Mesenchymal stem cell (in vitro differentiated cells and primary cell): ENCODE data around the gene HNRNPM. TPM values are rescaled to one million over a fixed set of nuclear protein-coding genes. Genes with fewer than 3 reads are reported as not detected.

Experiments
- DNase-seq: peaks from one replicate; pipeline ENCODE4 v3.0.0-alpha.2; 2013
- H2AFZ ChIP-seq: one replicate; pipeline ENCODE4 v1.6.1; 2013; ENCODE audit warnings: low read depth, mild to moderate bottlenecking, control low read depth, inconsistent platforms, low read length, moderate library complexity
- H2AK5ac ChIP-seq: 2 replicates; pipeline ENCODE4 v1.6.1; 2013; ENCODE audit warnings: low read length, moderate library complexity, mild to moderate bottlenecking, inconsistent platforms; ENCODE audit not compliant: severe bottlenecking
- H2BK120ac ChIP-seq: one replicate; pipeline ENCODE4 v1.6.1; 2013; ENCODE audit warnings: low read depth, mild to moderate bottlenecking, inconsistent platforms, low read length, moderate library complexity
- H2BK12ac ChIP-seq, 2 experiments: one replicate each; pipeline ENCODE4 v1.6.1; 2013; ENCODE audit warnings: inconsistent platforms in 2 of 2, low read length in 2 of 2, mild to moderate bottlenecking in 2 of 2, moderate library complexity in 2 of 2, control low read depth in 1 of 2
- H2BK15ac ChIP-seq: one replicate; pipeline ENCODE4 v1.6.1; 2013; ENCODE audit warnings: mild to moderate bottlenecking, low read depth, inconsistent platforms; ENCODE audit not compliant: poor library complexity, severe bottlenecking
- H2BK5ac ChIP-seq: 2 replicates; pipeline ENCODE4 v1.6.1; 2013; ENCODE audit warnings: low read depth, mild to moderate bottlenecking, low read length, control low read depth, inconsistent platforms; ENCODE audit not compliant: poor library complexity, severe bottlenecking
- H3K14ac ChIP-seq, 2 experiments: one replicate each; pipeline ENCODE4 v1.6.1; 2013; ENCODE audit warnings: inconsistent platforms in 2 of 2, low read length in 2 of 2, control low read depth in 1 of 2, mild to moderate bottlenecking in 1 of 2, moderate library complexity in 1 of 2
- H3K18ac ChIP-seq, 2 experiments: one replicate each; pipeline ENCODE4 v1.6.1; 2013; ENCODE audit warnings: inconsistent platforms in 2 of 2, low read length in 2 of 2, control low read depth in 1 of 2, low read depth in 1 of 2, mild to moderate bottlenecking in 1 of 2
- H3K23ac ChIP-seq, 2 experiments: one replicate each; pipeline ENCODE4 v1.6.1; 2013; ENCODE audit warnings: inconsistent platforms in 2 of 2, low read length in 2 of 2, mild to moderate bottlenecking in 2 of 2, moderate library complexity in 2 of 2, control low read depth in 1 of 2
- H3K27ac ChIP-seq: 2 replicates; pipeline ENCODE4 v1.5.1; 2013; ENCODE audit warnings: mild to moderate bottlenecking, moderate library complexity, low read length, control low read depth, inconsistent platforms; ENCODE audit not compliant: poor library complexity, severe bottlenecking
- H3K27me3 ChIP-seq, 2 experiments: 2 replicates each; pipeline versions ENCODE4 v1.6.1 to v1.7.0; 2013; ENCODE audit warnings: low read length in 2 of 2, mild to moderate bottlenecking in 2 of 2, moderate library complexity in 2 of 2, control low read depth in 1 of 2, inconsistent platforms in 1 of 2; ENCODE audit not compliant: control insufficient read depth in 1 of 2, insufficient read depth in 1 of 2
- H3K36me3 ChIP-seq, 2 experiments: 2 replicates each; pipeline versions ENCODE4 v1.6.1 to v1.7.0; 2013; ENCODE audit warnings: low read length in 2 of 2, control low read depth in 1 of 2, inconsistent platforms in 1 of 2, low read depth in 1 of 2, mild to moderate bottlenecking in 1 of 2; ENCODE audit not compliant: insufficient read depth in 2 of 2, control insufficient read depth in 1 of 2
- H3K4ac ChIP-seq, 2 experiments: one replicate each; pipeline ENCODE4 v1.6.1; 2013; ENCODE audit warnings: inconsistent platforms in 2 of 2, low read length in 2 of 2, mild to moderate bottlenecking in 2 of 2, moderate library complexity in 2 of 2, control low read depth in 1 of 2, low read depth in 1 of 2
- H3K4me1 ChIP-seq: 2 replicates; pipeline ENCODE4 v1.6.1; 2013; ENCODE audit warnings: low read depth, low read length, control low read depth; ENCODE audit not compliant: control insufficient read depth, insufficient read depth
- H3K4me2 ChIP-seq: 2 replicates; pipeline ENCODE4 v1.6.1; 2013; ENCODE audit warnings: low read length, mild to moderate bottlenecking, inconsistent platforms; ENCODE audit not compliant: poor library complexity, severe bottlenecking
- H3K4me3 ChIP-seq, 2 experiments: 2 replicates each; pipeline versions ENCODE4 v1.5.1 to v1.7.0; 2013; ENCODE audit warnings: low read length in 2 of 2, mild to moderate bottlenecking in 2 of 2, control low read depth in 1 of 2, low read depth in 1 of 2; ENCODE audit not compliant: insufficient read depth in 1 of 2
- H3K79me1 ChIP-seq: replicated peaks from 2 replicates; pipeline ENCODE4 v1.6.1; 2013; ENCODE audit warnings: mild to moderate bottlenecking, control low read depth, low read length, inconsistent platforms; ENCODE audit not compliant: poor library complexity, severe bottlenecking
- H3K9ac ChIP-seq: 2 replicates; pipeline ENCODE4 v1.7.0; 2013; ENCODE audit warnings: mild to moderate bottlenecking, low read length, moderate library complexity
- H3K9me3 ChIP-seq: 2 replicates; pipeline ENCODE4 v1.7.0; 2013; ENCODE audit warnings: mild to moderate bottlenecking, low read length; ENCODE audit not compliant: control insufficient read depth
- H4K8ac ChIP-seq: one replicate; pipeline ENCODE4 v1.6.1; 2013; ENCODE audit warnings: inconsistent platforms, mild to moderate bottlenecking, low read length, moderate library complexity
- H4K91ac ChIP-seq: one replicate; pipeline ENCODE4 v1.6.1; 2013; ENCODE audit warnings: mild to moderate bottlenecking, low read length, inconsistent platforms
- WGBS: methylation state at CpG from one replicate; pipeline ENCODE4 v1.1.7; 2013; ENCODE audit warnings: mixed read lengths; 5-methylcytosine and 5-hydroxymethylcytosine counted together
- polyA plus RNA-seq, 2 experiments: library from polyadenylated mRNA; stranded (reverse); fragments of 200-250 nt; gene quantifications; one replicate each; pipeline ENCODE4 v1.2.3, GENCODE V29; 2013

The HNRNPM gene
- 84.5 TPM for polyA plus RNA-seq (2013, experiment 1 of 2)
- 82.9 TPM for polyA plus RNA-seq (2013, experiment 2 of 2)

DNA sequence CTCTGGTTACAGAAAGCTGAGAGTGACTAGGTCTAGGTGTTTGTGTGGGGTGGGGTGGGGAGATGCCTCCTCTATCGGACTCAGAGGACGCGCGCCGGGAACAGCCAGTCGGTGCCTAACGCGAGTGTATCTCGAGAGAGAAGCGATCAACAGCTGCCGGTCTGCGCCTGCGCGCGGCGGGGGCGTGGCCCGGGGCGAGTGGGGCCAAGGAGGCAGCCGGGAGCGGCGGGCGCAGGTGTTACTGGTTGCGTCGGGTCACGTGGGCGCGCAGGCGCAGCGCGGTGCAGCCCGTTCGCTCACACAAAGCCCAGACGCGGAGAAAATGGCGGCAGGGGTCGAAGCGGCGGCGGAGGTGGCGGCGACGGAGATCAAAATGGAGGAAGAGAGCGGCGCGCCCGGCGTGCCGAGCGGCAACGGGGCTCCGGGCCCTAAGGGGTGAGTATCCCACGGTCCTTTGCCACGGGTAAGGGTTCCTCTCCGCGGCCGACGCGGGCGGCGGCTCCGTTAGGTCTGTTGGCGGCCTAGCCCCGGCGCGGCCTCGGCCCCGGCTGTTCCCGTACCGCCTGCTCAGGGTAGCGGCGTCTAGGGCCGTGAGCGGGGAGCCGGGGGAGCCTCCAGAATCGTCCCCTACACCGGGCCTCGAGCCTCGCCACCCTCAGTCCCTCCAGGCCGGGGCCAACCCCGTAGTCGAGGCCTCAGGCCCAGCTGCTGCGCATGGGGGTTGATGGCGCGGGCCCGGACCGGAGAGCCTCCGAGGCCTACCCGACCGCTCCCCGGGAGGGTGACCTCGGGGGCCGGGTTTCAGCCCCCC is at the start of gene HNRNPM:
Gene HNRNPM, plus strand, starts transcription at position 299 of the 811 bp plus-strand sequence. Its CDS starts 24 bp downstream, at position 323.
- H3K14ac ChIP-seq, result peak within 1 kb of the TSS in 1 of 2 experiments; percentile 100
- peaks cover 4 to 16% of the 10 kb centered on the region in 2 experiments for H3K36me3 ChIP-seq
- H2BK5ac ChIP-seq, result peak within 1 kb of the TSS; percentile 96
- H2BK12ac ChIP-seq, result peak within 1 kb of the TSS in 1 of 2 experiments; percentile 15
- peak within 1 kb of the TSS; percentile 98 for H4K91ac ChIP-seq
- H3K27me3 ChIP-seq, result no peaks in the 10 kb centered on the region
- H2AFZ ChIP-seq, result peak within 1 kb of the TSS; percentile 86
- peak within 1 kb of the TSS; percentile 98 for H3K9ac ChIP-seq
- H3K4me3 ChIP-seq, result peak within 1 kb of the TSS; percentile 89 to 98
- peak within 1 kb of the TSS; percentile 94 to 100 for H3K18ac ChIP-seq
- WGBS, result 1% methylated on average over 75 of the region's 93 CpGs
- H3K23ac ChIP-seq, result peak within 1 kb of the TSS in 1 of 2 experiments; percentile 57
- H3K27ac ChIP-seq, result peak within 1 kb of the TSS; percentile 90
- peak within 1 kb of the TSS; percentile 80 for H2BK15ac ChIP-seq
- H3K4me2 ChIP-seq, result peak within 1 kb of the TSS; percentile 94
- H2AK5ac ChIP-seq, result peak within 1 kb of the TSS; percentile 97
- peak within 1 kb of the TSS; percentile 81 for H4K8ac ChIP-seq
- H3K9me3 ChIP-seq, result no peaks in the 10 kb centered on the region
- H3K4ac ChIP-seq, result peak within 1 kb of the TSS; percentile 98 to 99
- H3K4me1 ChIP-seq, result peaks cover 13% of the 10 kb centered on the region
- H3K79me1 ChIP-seq, result no peaks in the 10 kb centered on the region
- DNase-seq, result peak; percentile 96
- peak within 1 kb of the TSS; percentile 83 for H2BK120ac ChIP-seq

DNA sequence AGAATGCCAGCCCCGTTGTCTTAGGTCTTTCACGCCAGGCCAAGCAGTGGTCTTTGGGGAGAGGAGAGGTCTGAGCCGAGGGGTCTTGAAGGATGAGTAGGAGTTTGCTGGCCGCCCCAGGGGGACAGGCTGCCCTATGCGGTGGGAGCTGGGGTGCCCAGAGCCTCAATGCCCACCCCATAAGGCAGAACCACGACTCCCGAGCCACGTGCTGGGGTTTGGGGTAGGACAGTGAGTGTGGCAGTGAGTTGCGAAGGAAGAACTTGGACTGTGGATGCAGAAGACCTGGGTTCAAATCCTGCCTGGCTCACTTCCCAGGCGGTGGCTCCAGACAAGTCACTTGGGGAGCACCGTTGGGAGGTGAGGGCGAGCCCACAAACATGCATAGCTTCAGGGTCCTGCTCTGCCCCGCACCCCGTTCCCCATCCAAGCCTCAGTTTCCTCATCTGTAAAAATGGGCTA is 49.1 kb upstream of the HNRNPM start:
- peaks cover 17% of the 10 kb centered on the region for H3K79me1 ChIP-seq
- whole genome bisulfite sequencing, result 84% methylated on average over 14 of the region's 14 CpGs
- H2AK5ac ChIP-seq, result peak overlapping the region; percentile 29

GRCh38 chr19:8396185-8396562 is 48.6 kb upstream of the HNRNPM start:
- Histone ChIP-seq H3K27me3 (no peaks in the 10 kb centered on the region), H3K23ac (no peak overlapping the region), H4K91ac (no peak overlapping the region), H3K14ac (no peak overlapping the region), H2BK12ac (no peak overlapping the region), H3K9ac (no peak overlapping the region), H3K9me3 (no peaks in the 10 kb centered on the region), H2BK15ac (no peak overlapping the region), H3K4me3 (no peak overlapping the region), H3K79me1 (peaks cover 17% of the 10 kb centered on the region), H2AK5ac (peak overlapping the region; percentile 30), H2BK120ac (no peak overlapping the region), H3K4ac (no peak overlapping the region), H3K36me3 (peaks cover 12 to 51% of the 10 kb centered on the region in 2 experiments), H3K18ac (no peak overlapping the region), H2BK5ac (no peak overlapping the region), H3K27ac (no peak overlapping the region), H4K8ac (peak overlapping the region; percentile 40), H3K4me1 (peaks cover 58% of the 10 kb centered on the region), H2AFZ (no peak overlapping the region), H3K4me2 (no peak overlapping the region)
- WGBS, result 91% methylated on average over 7 of the region's 7 CpGs
- DNase-seq, result no peak

More for the DNA sequence above, 49.1 kb upstream of the HNRNPM start:
- DNase-seq, result no peak
- Histone ChIP-seq H3K4me1 (peaks cover 62% of the 10 kb centered on the region), H3K23ac (no peak overlapping the region), H2BK5ac (no peak overlapping the region), H4K91ac (peak overlapping the region; percentile 64), H2BK12ac (peak overlapping the region in 1 of 2 experiments; percentile 88), H3K4ac (no peak overlapping the region), H3K4me2 (no peak overlapping the region), H3K4me3 (no peak overlapping the region), H3K9me3 (no peaks in the 10 kb centered on the region), H2BK120ac (no peak overlapping the region), H2BK15ac (no peak overlapping the region), H2AFZ (no peak overlapping the region), H3K27me3 (no peaks in the 10 kb centered on the region), H3K9ac (no peak overlapping the region), H3K27ac (no peak overlapping the region), H4K8ac (no peak overlapping the region), H3K36me3 (peaks cover 12 to 51% of the 10 kb centered on the region in 2 experiments), H3K18ac (peak overlapping the region in 1 of 2 experiments; percentile 49), H3K14ac (no peak overlapping the region)

DNA sequence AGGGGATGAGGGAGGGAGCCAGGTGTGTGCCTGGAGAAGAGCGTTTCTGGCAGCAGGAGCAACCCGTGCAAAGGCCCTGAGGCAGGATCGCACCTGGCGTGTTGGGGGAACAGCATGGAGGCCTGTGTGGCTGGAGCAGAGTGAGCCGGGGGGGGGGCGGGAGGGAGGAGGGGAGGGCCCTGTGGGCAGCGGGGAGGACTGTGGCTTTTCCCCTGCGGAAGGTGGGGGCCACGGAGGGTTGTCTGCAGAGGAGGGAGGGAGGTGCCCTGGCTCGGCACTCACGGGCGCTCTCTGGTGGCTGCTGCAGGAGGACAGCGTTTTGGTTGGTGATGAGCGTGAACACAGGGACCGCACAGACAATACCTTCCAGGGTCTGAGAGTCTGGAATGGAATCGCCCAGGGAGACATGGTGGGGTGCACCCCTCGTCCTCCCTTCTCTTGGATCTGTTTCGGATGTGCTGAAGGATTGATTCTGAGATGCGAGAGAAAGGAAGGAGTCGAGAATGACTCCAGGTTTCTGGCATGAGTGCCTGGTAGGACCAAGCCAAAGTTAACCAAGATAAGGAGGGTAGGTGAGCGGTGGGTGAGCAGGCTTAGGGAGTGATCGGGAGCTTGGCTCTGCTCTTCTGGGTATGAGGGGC is 48.1 kb upstream of the HNRNPM start:
- H3K14ac ChIP-seq, result no peak overlapping the region
- H3K18ac ChIP-seq, result no peak overlapping the region
- no peak overlapping the region for H3K4ac ChIP-seq
- H3K4me1 ChIP-seq, result peaks cover 53% of the 10 kb centered on the region
- H3K4me3 ChIP-seq, result no peak overlapping the region
- H3K23ac ChIP-seq, result no peak overlapping the region
- no peaks in the 10 kb centered on the region for H3K9me3 ChIP-seq
- peak overlapping the region in 1 of 2 experiments; percentile 38 for H2BK12ac ChIP-seq
- H3K79me1 ChIP-seq, result peaks cover 18% of the 10 kb centered on the region
- H2AK5ac ChIP-seq, result peak overlapping the region; percentile 30
- no peak overlapping the region for H3K27ac ChIP-seq
- no peaks in the 10 kb centered on the region for H3K27me3 ChIP-seq
- H2AFZ ChIP-seq, result no peak overlapping the region
- H2BK120ac ChIP-seq, result no peak overlapping the region
- peak; percentile 69 for DNase-seq
- H4K91ac ChIP-seq, result peak overlapping the region; percentile 25
- no peak overlapping the region for H3K4me2 ChIP-seq
- peak overlapping the region; percentile 40 for H4K8ac ChIP-seq
- no peak overlapping the region for H2BK5ac ChIP-seq
- H3K9ac ChIP-seq, result peak overlapping the region; percentile 17
- peak overlapping the region; percentile 15 for H2BK15ac ChIP-seq
- 59% methylated on average over 21 of the region's 22 CpGs for WGBS
- H3K36me3 ChIP-seq, result peaks cover 12 to 50% of the 10 kb centered on the region in 2 experiments
